C4-2B (cell line): ENCODE data around the gene FGD4.

Source experiments
- H3K27ac ChIP-seq: fragments of 450-650 bp; 2 replicates; pipeline ENCODE4 v1.5.1; 2017
- ZFX ChIP-seq: fragments of 450-650 bp; IDR thresholded peaks from 2 replicates; pipeline ENCODE4 v1.6.1; 2017
- TF ChIP-seq, protein P1 (sequence below): fragments of 450-650 bp; conservative IDR thresholded peaks from 2 replicates; pipeline ENCODE4 v1.5.1; 2017; ENCODE audit warnings: mild to moderate bottlenecking

FGD4 gene

DNA sequence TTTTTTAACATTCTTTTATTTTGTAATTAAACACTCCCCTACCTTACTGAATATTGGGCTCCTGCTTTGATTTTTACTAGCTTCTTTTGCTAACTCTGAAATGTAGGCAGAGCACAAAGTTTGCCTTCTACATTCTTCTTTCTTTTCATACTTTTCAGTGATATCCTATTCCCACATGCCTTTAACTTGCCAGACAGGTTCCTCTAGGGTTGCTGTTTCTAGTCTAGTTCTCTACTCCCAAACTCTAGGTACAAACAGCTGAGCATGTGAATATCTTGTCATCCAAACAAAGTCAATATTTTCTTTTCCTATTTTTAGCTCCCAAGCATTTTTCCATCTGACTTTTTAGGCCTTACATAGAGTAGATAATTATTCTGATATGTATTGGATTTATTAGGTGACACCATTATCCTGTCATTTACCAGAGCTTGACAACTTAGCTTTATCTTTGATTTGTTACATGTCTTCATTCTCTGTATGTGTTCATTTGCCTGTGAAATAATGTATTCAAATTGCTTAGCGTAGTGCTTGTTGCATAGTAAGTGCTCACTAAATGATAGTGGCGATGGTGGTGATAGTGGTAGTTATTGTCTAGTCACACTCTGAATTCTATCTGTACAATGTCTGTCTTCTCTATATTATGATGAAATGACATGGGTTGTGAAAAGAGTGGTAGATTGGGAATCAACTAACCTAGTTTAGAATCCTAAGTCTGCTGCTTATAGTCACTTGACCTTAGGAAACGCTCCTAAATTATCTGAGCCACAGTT lies 206.2 kb downstream of the FGD4 start:
- TF ChIP-seq, protein P1, sequence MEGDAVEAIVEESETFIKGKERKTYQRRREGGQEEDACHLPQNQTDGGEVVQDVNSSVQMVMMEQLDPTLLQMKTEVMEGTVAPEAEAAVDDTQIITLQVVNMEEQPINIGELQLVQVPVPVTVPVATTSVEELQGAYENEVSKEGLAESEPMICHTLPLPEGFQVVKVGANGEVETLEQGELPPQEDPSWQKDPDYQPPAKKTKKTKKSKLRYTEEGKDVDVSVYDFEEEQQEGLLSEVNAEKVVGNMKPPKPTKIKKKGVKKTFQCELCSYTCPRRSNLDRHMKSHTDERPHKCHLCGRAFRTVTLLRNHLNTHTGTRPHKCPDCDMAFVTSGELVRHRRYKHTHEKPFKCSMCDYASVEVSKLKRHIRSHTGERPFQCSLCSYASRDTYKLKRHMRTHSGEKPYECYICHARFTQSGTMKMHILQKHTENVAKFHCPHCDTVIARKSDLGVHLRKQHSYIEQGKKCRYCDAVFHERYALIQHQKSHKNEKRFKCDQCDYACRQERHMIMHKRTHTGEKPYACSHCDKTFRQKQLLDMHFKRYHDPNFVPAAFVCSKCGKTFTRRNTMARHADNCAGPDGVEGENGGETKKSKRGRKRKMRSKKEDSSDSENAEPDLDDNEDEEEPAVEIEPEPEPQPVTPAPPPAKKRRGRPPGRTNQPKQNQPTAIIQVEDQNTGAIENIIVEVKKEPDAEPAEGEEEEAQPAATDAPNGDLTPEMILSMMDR: no peak
- TF ChIP-seq ZFX: no peak
- peak overlapping the region; percentile 63 for H3K27ac ChIP-seq

DNA sequence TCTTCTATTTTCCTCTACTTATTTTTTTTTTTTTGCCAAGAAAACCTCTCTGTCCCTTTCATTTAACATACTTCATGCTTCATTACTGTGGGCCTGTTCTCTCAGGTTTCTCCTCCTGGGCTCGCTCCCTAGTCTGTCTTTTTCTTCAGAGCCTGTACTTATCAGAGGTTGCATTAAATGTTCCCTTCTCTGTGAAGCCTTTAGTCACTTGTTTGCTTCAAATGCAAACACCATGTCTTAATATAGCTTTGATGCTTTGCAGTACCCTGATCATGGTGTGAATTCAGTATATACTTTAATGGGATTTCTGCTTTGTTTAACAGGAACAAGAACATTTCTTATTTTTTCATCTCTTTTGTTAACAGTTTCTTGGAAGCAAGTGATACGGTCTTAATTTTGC lies 207.1 kb downstream of the FGD4 start:
- TF ChIP-seq, protein P1: no peak
- TF ChIP-seq ZFX: no peak
- no peak overlapping the region for H3K27ac ChIP-seq

DNA sequence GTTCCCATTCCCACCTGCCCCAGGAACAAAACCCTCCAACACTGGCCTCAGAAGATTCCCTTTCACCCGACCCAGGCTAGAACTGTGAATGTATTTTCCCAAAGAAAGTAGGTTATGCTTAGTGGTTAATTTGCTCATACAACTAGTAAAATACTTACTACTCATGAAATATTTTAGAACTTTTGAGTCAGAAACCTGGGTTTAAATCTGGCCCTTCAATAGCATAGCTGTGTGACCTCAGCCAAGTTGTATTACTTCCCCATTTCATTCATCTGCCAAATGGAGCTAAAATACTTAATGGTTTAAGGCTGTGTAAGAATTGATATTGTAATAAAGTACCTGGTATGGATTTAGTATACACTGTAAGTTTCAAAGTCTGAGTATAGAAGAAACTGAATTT lies 210.6 kb downstream of the FGD4 start:
- no peak overlapping the region for H3K27ac ChIP-seq
- TF ChIP-seq, protein P1: no peak
- no peak for TF ChIP-seq ZFX

DNA sequence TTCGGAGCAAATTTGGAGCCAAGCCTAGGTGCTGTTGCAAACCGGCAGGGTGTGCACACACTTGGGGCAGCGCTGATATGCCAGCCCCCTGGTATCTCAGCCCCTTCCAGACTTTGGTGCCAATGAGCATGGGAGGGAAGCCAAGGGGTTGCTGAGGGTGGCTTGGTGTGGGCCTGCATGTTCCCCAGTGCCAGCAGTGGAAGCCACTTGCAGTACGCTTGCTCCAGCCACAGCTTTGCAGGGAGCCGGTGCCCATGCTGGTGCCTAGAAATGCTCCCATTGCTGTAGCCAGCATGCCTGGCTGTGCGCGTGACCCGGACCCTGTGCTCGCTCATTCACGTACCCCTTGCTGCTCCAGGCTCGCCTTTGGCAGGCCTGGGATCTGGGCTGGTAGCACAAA lies 212.6 kb downstream of the FGD4 start:
- TF ChIP-seq, protein P1: no peak
- no peak for TF ChIP-seq ZFX
- no peak overlapping the region for H3K27ac ChIP-seq

DNA sequence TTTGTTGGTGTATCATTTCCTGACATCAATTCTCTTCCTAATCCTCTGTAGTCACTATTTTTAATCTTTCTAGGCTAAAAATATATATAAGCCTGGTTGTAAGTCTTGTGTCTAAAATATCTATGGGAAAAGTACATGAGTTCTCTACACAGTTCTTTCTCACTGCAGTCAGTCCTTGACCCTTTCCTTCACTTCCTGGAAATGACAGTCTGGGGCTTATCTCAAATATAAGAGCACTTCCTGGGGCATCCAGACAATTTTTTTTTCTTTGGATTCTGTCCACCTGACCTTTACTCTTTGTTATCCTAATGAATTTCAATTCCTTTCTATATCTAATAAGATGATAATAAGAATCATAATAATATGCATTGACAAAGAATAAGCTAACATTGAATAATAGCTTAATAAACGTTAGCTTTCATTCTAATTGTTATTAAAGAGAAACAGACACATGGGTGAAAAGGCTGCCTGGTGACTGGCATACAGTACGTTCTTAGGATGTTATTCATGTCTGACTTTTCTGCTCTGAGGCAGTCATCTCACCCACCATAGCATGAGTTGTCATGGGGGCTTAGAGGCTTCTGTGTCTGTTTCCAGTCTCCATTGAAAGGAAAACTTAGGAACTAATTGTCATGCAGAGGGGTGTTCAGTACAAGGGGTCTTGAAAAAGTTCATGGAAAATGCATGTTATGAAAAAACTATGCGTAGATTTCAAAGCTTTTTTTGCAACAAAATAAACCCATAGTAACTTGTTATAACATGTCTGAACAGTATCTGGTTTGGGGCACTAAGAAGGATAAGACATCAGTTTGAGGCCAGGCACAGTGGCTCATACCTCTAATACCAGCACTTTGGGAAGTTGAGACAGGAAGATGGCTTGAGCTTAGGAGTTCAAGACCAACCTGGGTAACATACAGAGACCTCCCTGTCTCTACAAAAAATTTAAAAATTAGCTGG lies 213.6 kb downstream of the FGD4 start:
- H3K27ac ChIP-seq: no peak overlapping the region
- TF ChIP-seq, protein P1: no peak
- no peak for TF ChIP-seq ZFX

DNA sequence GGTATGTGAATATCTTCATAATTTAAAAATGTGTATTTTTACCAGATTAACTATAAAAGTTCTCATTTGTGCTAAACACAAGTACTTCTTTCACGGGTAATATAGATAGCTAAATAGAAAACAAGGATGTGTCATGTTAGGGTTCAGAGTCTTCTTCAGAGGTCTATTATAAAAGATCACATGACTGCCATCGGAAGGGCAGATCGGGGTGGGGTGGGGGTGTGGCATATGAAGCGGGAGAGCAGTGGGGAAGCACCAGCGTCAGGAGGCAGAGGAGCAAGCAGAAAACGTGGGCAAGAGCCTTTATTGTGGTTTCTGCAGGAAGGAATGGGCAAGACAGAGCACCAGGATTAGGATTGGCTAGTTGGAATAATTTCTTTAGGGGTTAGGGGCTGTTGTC lies 216.1 kb downstream of the FGD4 start:
- no peak overlapping the region for H3K27ac ChIP-seq
- TF ChIP-seq ZFX: no peak
- TF ChIP-seq, protein P1: no peak

DNA sequence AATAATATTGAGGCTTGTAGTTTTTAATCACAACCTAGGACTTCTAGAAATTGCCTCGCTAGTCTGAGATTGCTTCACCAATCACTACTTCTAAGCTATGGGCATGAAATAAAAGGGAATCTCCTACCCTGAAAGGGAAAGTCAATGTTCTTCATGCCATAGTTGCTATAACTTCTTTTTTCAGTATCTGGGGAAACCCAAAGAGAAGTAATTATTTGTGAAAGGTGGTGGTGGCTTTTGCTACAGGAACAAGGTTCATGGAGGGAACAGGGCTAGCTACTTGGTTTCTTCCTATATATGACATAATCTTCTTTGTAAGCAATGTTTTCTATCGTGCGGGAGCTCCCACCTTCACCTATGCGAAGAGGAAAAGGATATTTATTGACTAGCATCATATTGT lies 218.2 kb downstream of the FGD4 start:
- no peak overlapping the region for H3K27ac ChIP-seq
- no peak for TF ChIP-seq ZFX
- TF ChIP-seq, protein P1: no peak
